Measurements from ENCODE around the gene AIM2.

Gene AIM2

DNA sequence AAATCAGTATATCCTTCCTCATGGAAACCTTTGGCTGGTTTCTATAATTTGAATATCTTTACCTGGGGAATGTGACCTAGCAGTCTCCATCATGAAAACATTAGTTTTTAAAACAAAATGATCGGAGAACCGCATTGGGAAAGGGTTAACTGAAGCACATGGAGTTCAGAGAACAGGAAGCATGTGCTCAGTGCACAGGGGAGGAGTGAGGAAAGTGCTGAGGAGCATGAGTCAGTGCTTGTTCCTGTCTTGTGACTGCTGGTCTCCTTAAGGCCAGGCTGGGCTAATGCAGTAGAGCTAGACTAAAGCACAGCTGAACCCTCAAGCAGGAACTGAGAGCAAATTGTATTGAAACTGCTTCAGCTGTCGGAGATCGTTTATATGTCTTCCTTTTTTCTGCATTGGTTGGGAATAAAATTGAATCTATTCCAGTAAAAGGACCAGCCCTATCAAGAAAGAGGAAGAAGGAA lies 61.1 kb downstream of the AIM2 start:
- Histone ChIP-seq H3K4me3 (peak overlapping the region; percentile 26), H3K27ac (peak overlapping the region; percentile 28 to 42)
- no peak for DNase-seq (ENCODE audit: low spot score)
- TF ChIP-seq, protein P1, sequence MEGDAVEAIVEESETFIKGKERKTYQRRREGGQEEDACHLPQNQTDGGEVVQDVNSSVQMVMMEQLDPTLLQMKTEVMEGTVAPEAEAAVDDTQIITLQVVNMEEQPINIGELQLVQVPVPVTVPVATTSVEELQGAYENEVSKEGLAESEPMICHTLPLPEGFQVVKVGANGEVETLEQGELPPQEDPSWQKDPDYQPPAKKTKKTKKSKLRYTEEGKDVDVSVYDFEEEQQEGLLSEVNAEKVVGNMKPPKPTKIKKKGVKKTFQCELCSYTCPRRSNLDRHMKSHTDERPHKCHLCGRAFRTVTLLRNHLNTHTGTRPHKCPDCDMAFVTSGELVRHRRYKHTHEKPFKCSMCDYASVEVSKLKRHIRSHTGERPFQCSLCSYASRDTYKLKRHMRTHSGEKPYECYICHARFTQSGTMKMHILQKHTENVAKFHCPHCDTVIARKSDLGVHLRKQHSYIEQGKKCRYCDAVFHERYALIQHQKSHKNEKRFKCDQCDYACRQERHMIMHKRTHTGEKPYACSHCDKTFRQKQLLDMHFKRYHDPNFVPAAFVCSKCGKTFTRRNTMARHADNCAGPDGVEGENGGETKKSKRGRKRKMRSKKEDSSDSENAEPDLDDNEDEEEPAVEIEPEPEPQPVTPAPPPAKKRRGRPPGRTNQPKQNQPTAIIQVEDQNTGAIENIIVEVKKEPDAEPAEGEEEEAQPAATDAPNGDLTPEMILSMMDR (IDR thresholded peaks at IDR 0.05), result no peak

DNA sequence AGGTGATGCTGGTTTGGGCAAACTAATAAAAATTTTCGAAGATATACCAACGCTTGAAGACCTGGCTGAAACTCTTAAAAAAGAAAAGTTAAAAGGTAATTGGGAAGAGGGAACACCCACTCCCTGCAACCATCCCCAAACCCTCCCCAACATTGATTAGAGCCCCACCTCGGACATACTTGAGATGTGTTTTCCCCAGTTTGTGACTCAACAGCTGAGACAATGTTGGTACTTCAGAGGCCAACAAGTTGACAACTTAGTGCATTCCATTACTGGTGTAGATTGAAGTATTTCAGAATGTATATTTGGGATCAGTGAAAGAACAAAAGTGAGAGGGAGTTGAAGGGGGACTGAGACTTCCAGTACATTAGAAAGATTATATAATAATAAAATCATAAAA lies 61.7 kb downstream of the AIM2 start:
- no peak for DNase-seq (ENCODE audit: low spot score)
- peak overlapping the region in 1 of 2 donors; percentile 35 for H3K27ac ChIP-seq
- TF ChIP-seq, protein P1 (IDR thresholded peaks at IDR 0.05), result no peak
- peak overlapping the region; percentile 26 for H3K4me3 ChIP-seq

DNA sequence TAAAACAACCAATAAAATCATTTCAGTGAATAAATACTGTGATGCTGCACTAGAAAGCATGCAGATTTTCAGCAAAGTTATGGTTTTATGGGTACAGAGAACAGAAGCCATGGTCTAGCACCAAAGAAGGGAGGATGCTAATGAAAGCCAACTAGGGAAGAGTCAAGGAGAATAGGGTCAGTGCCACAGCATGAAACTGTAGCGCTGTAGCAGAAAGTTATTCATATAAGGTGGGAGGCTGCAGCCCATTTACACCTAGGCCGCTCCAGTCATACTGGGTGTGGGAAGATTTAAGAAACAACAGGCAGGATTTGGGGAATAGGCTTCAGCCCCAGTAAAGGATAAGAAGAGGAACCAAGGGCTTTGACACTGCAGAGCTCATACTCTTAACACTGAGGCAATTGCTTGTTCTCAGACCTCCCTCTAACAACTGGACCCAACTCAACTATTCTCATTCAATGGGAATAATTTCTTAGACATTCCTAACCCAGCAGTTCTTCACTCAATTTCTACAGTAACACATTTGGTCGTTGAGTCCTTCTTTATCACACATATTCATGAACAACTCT lies 62.5 kb downstream of the AIM2 start:
- TF ChIP-seq, protein P1 (IDR thresholded peaks at IDR 0.05), result no peak
- H3K27ac ChIP-seq, result peak overlapping the region in 1 of 2 donors; percentile 21
- DNase-seq (ENCODE audit: low spot score), result no peak
- peak overlapping the region; percentile 26 for H3K4me3 ChIP-seq

DNA sequence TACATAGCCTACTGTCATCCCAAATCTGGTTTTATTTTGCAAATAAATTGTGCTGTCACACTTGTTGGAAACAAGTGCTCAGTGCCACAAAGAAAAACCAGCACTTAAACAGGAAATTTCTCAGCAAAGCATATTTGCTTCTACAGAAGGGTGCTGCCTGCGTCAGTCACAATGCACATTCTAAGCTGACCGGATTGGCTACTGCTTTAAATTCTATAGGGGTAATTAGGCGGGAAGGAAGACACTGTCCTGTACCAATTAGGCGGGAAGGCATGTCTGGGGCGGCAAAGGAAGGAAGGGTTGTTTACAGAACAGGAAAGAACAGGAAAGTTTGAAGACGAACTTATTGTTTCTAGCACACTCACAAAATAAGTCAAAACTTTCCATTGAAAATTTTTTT lies 64.1 kb downstream of the AIM2 start:
- Histone ChIP-seq H3K27ac (peak overlapping the region; percentile 23 to 40), H3K4me3 (peak overlapping the region; percentile 76)
- TF ChIP-seq, protein P1 (IDR thresholded peaks at IDR 0.05), result no peak
- DNase-seq (ENCODE audit: low spot score), result no peak

All from coronary artery (tissue), 2 donors.